Measurements from ENCODE around the gene NTN4. TPM values are rescaled to one million over a fixed set of nuclear protein-coding genes. Genes with fewer than 3 reads are reported as not detected.

NTN4 gene
- total RNA-seq, 6 donors from 2014 or later: 74.1 to 115 (median 94.3) TPM

- H3K27me3 ChIP-seq: no peaks in the 10 kb centered on the region
- no peak overlapping the region for H3K4me3 ChIP-seq
- H3K4me1 ChIP-seq: peaks cover 7 to 22% (median 14%) of the 10 kb centered on the region in 4 donors
- 73 to 78% methylated on average over 6 of the region's 6 CpGs for WGBS, 2 donors
- no peaks in the 10 kb centered on the region for H3K9me3 ChIP-seq
- peak in 1 of 2 donors; percentile 28 for ATAC-seq (ENCODE audit: low FRiP score in 2 of 2)
- no peak for DNase-seq
- H3K36me3 ChIP-seq: no peaks in the 10 kb centered on the region
- H3K27ac ChIP-seq: no peak overlapping the region
- no peak for TF ChIP-seq EP300 (IDR thresholded peaks at IDR 0.05)
- no peak for TF ChIP-seq POLR2A (IDR thresholded peaks at IDR 0.05)
- TF ChIP-seq POLR2AphosphoS5 (IDR thresholded peaks at IDR 0.05): no peak
- no peak for TF ChIP-seq CTCF (IDR thresholded peaks at IDR 0.05)
These were observed 22.9 kb downstream of the NTN4 start for GRCh38 chr12:95767703-95768102.

GRCh38 chr12:95766356-95767019 lies 24.1 kb downstream of the NTN4 start:
- peaks cover 7 to 22% (median 14%) of the 10 kb centered on the region in 4 donors for H3K4me1 ChIP-seq
- TF ChIP-seq POLR2AphosphoS5 (IDR thresholded peaks at IDR 0.05) (no peak), CTCF (IDR thresholded peaks at IDR 0.05) (no peak)
- ATAC-seq (ENCODE audit: low FRiP score in 2 of 2) (no peak), DNase-seq (no peak)
- WGBS, 2 donors: 73% methylated on average over 7 of the region's 7 CpGs
- H3K27me3 ChIP-seq: no peaks in the 10 kb centered on the region
- no peaks in the 10 kb centered on the region for H3K9me3 ChIP-seq
- no peak overlapping the region for H3K27ac ChIP-seq
- no peak overlapping the region for H3K4me3 ChIP-seq
- H3K36me3 ChIP-seq: no peaks in the 10 kb centered on the region

GRCh38 chr12:95764848-95765247 lies 25.7 kb downstream of the NTN4 start:
- Histone ChIP-seq H3K9me3 (no peaks in the 10 kb centered on the region), H3K27ac (no peak overlapping the region), H3K4me3 (no peak overlapping the region), H3K36me3 (no peaks in the 10 kb centered on the region), H3K27me3 (no peaks in the 10 kb centered on the region), H3K4me1 (peaks cover 7 to 22% (median 14%) of the 10 kb centered on the region in 4 donors)
- no peak for DNase-seq
- TF ChIP-seq EP300 (IDR thresholded peaks at IDR 0.05) (no peak), POLR2AphosphoS5 (IDR thresholded peaks at IDR 0.05) (no peak), POLR2A (IDR thresholded peaks at IDR 0.05) (no peak), CTCF (IDR thresholded peaks at IDR 0.05) (no peak)
- 73 to 80% methylated on average over 1 of the region's 1 CpG for WGBS, 2 donors
- no peak for ATAC-seq (ENCODE audit: low FRiP score in 2 of 2)

- H3K4me3 ChIP-seq: no peak overlapping the region
- peak in 1 of 2 donors; percentile 42 for DNase-seq
- ATAC-seq (ENCODE audit: low FRiP score in 2 of 2): peak in 1 of 2 donors; percentile 89
- no peaks in the 10 kb centered on the region for H3K27me3 ChIP-seq
- peak overlapping the region in 2 of 4 donors; percentile 4 to 43 for H3K27ac ChIP-seq
- no peaks in the 10 kb centered on the region for H3K36me3 ChIP-seq
- no peaks in the 10 kb centered on the region for H3K9me3 ChIP-seq
- TF ChIP-seq POLR2AphosphoS5 (IDR thresholded peaks at IDR 0.05) (no peak), CTCF (IDR thresholded peaks at IDR 0.05) (no peak), EP300 (IDR thresholded peaks at IDR 0.05) (no peak), POLR2A (IDR thresholded peaks at IDR 0.05) (no peak)
- H3K4me1 ChIP-seq: peaks cover 7 to 22% (median 14%) of the 10 kb centered on the region in 4 donors
These were observed 26.7 kb downstream of the NTN4 start for GRCh38 chr12:95763809-95764253.
